ENCODE measurements around the gene C4BPB. TPM values are rescaled to one million over a fixed set of nuclear protein-coding genes. Genes with fewer than 3 reads are reported as not detected.

The C4BPB gene
- total and polyA plus RNA-seq, 2 of the 8 experiments (the other 6 are each of a cell fraction or from before 2014, with no cell fraction given), result not detected

- TF ChIP-seq CHD7 (IDR thresholded peaks at IDR 0.05; ENCODE audit: insufficient replicate concordance, low read length) (no peak), POLR2AphosphoS5 (IDR thresholded peaks at IDR 0.05; ENCODE audit: low read depth, low read length) (no peak), CREB1 (IDR thresholded peaks at IDR 0.05) (no peak), JUND (IDR thresholded peaks at IDR 0.05; ENCODE audit: low read length) (no peak)
Observed at GRCh38 chr1:207077012-207077411, 11.6 kb upstream of the C4BPB start (continued).

Measured in H1 (cell line).